Sigmoid colon (tissue), 7 donors: ENCODE data around the gene SOX12. TPM values are rescaled to one million over a fixed set of nuclear protein-coding genes. Genes with fewer than 3 reads are reported as not detected.

Experiments
- DNase-seq: peaks from one replicate; pipeline ENCODE4 v3.0.0-alpha.2; 2019
- H3K27ac ChIP-seq, 4 donors: fragments of 200-600 bp; sonication (generic); one replicate each; pipeline ENCODE4 v1.5.1; 2016 to 2019; ENCODE audit warnings: mild to moderate bottlenecking in 1 of 4
- H3K27me3 ChIP-seq, 3 donors: fragments of 200-600 bp; sonication (generic); one replicate each; pipeline ENCODE4 v1.5.1; 2019; ENCODE audit warnings: mild to moderate bottlenecking in 1 of 3
- H3K36me3 ChIP-seq, 4 donors: fragments of 200-600 bp; sonication (generic); one replicate each; pipeline ENCODE4 v1.5.1; 2016 to 2019
- H3K4me1 ChIP-seq, 4 donors: fragments of 200-600 bp; sonication (generic); one replicate each; pipeline ENCODE4 v1.5.1; 2017 to 2019
- H3K4me3 ChIP-seq, 4 donors: fragments of 200-600 bp; sonication (generic); one replicate each; pipeline ENCODE4 v1.5.1; 2017 to 2019; ENCODE audit warnings: mild to moderate bottlenecking in 2 of 4, moderate library complexity in 1 of 4
- H3K9me3 ChIP-seq, 4 donors: fragments of 200-600 bp in 3 of 4; sonication (generic) in 3 of 4; one replicate each; pipeline versions ENCODE4 v1.5.1 to v1.6.1; 2013 to 2019
- EP300 ChIP-seq, 4 donors: sonication (generic); formaldehyde crosslinking; IDR thresholded peaks; one replicate each; pipeline ENCODE4 v1.6.1; 2017; ENCODE audit warnings: antibody characterized with exemption in 4 of 4
- POLR2A ChIP-seq, 2 donors: fragments of 450-650 bp; IDR thresholded peaks; one replicate each; pipeline ENCODE4 v1.6.1; 2016; ENCODE audit warnings: antibody characterized with exemption in 2 of 2, mild to moderate bottlenecking in 2 of 2, moderate library complexity in 2 of 2
- POLR2AphosphoS5 ChIP-seq, 4 donors: sonication (generic); formaldehyde crosslinking; IDR thresholded peaks; one replicate each; pipeline ENCODE4 v1.6.1; 2017; ENCODE audit warnings: antibody characterized with exemption in 4 of 4
- WGBS, 2 donors: extraction: QIAGEN DNeasy Blood & Tissue Kit; methylation state at CpG; one replicate each; pipeline ENCODE4 v1.1.7; 2013; 5-methylcytosine and 5-hydroxymethylcytosine counted together
- intact Hi-C: fragments of 100-400 bp; cut with DNase I; formaldehyde crosslinking; loops from one replicate; pipeline ENCODE4 v1.15.1; 2023
- polyA plus RNA-seq, 3 donors: library from polyadenylated mRNA; stranded (reverse); fragments of 200-250 nt; gene quantifications; one replicate each; pipeline ENCODE4 v1.2.3, GENCODE V29; 2013
- total RNA-seq, 4 donors: library from RNA; depleted of rRNA; stranded (reverse); fragments of >200 nt; gene quantifications; one replicate each; pipeline ENCODE4 v1.1.0, GENCODE V29; 2016
- TF ChIP-seq, protein P1 (sequence below), 4 experiments: fragments of 450-650 bp in 3 of 4; fragments of 200-600 bp in 1 of 4; IDR thresholded peaks; one replicate each; pipeline ENCODE4 v1.5.1; 2016 to 2019; ENCODE audit warnings: antibody characterized with exemption in 4 of 4, mild to moderate bottlenecking in 3 of 4, moderate library complexity in 2 of 4
- donor health status: healthy with polysubstance abuse.
- donor health status: Bipolar disorder and iron deficiency.
- donor health status: healthy.

The SOX12 gene
- total and polyA plus RNA-seq, 7 donors = 1.2 to 9.7 (median 3.9) TPM

DNA sequence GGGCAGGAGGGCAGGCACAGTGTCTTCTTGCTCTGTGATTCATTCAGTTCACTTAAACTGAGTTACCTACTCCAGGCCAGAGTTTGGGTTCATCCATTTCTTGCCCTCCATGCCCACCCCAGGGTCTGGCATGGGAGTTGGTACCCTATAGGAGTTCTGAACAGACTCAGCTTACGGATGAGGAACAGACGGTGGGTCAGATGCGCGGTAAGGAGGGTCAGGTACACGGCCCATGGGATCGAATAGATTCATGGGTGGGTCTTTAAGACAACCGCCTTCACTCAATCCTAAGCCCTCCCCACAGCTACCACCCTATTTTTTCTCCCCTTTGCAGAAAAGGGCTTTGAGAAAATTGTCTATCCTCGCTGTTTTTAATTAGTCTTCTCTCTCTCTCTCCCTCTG is 42.1 kb downstream of the SOX12 start:
- Histone ChIP-seq H3K9me3 (no peaks in the 10 kb centered on the region), H3K4me1 (peaks cover 0 to 3% (median under 1%) of the 10 kb centered on the region in 4 donors), H3K27ac (no peak overlapping the region), H3K27me3 (peaks cover 0 to 4% (median 0%) of the 10 kb centered on the region in 3 donors), H3K4me3 (no peak overlapping the region), H3K36me3 (no peaks in the 10 kb centered on the region)
- DNase-seq = no peak
- WGBS, 2 donors = 89 to 92% methylated on average over 8 of the region's 8 CpGs
- intact Hi-C loops = no loop called here
- TF ChIP-seq, protein P1, sequence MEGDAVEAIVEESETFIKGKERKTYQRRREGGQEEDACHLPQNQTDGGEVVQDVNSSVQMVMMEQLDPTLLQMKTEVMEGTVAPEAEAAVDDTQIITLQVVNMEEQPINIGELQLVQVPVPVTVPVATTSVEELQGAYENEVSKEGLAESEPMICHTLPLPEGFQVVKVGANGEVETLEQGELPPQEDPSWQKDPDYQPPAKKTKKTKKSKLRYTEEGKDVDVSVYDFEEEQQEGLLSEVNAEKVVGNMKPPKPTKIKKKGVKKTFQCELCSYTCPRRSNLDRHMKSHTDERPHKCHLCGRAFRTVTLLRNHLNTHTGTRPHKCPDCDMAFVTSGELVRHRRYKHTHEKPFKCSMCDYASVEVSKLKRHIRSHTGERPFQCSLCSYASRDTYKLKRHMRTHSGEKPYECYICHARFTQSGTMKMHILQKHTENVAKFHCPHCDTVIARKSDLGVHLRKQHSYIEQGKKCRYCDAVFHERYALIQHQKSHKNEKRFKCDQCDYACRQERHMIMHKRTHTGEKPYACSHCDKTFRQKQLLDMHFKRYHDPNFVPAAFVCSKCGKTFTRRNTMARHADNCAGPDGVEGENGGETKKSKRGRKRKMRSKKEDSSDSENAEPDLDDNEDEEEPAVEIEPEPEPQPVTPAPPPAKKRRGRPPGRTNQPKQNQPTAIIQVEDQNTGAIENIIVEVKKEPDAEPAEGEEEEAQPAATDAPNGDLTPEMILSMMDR (IDR thresholded peaks at IDR 0.05) = no peak
- no peak for TF ChIP-seq POLR2AphosphoS5 (IDR thresholded peaks at IDR 0.05)
- no peak for TF ChIP-seq EP300 (IDR thresholded peaks at IDR 0.05)
- TF ChIP-seq POLR2A (IDR thresholded peaks at IDR 0.05) = no peak

DNA sequence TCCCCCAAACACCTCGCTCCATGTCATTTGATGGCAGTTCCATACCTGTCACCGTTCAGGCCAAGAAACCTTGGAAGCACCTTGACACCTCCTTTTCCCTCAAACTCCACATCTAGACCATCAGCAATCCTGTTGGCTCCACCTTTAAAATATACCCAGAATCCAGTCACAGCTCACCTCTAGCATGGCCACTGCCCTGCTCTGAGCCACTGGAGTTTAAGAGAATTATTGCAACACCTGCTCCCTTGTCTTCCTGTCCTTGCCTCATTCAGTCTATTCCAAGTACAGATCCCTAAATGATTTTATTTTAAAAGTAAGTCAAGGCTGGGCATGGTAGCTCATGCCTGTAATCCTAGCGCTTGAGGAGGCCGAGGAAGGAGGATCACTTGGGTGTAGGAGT is 43.6 kb downstream of the SOX12 start:
- 96% methylated on average over 4 of the region's 4 CpGs for WGBS, 2 donors
- TF ChIP-seq EP300 (IDR thresholded peaks at IDR 0.05) (no peak), POLR2AphosphoS5 (IDR thresholded peaks at IDR 0.05) (no peak), POLR2A (IDR thresholded peaks at IDR 0.05) (no peak)
- TF ChIP-seq, protein P1 (IDR thresholded peaks at IDR 0.05) = no peak
- no peak for DNase-seq
- H3K27me3 ChIP-seq = no peaks in the 10 kb centered on the region
- H3K27ac ChIP-seq = no peak overlapping the region
- no peaks in the 10 kb centered on the region for H3K36me3 ChIP-seq
- H3K4me3 ChIP-seq = no peak overlapping the region
- H3K4me1 ChIP-seq = peaks cover 0 to 3% (median 0%) of the 10 kb centered on the region in 4 donors
- H3K9me3 ChIP-seq = no peaks in the 10 kb centered on the region
- intact Hi-C loops = no loop called here

DNA sequence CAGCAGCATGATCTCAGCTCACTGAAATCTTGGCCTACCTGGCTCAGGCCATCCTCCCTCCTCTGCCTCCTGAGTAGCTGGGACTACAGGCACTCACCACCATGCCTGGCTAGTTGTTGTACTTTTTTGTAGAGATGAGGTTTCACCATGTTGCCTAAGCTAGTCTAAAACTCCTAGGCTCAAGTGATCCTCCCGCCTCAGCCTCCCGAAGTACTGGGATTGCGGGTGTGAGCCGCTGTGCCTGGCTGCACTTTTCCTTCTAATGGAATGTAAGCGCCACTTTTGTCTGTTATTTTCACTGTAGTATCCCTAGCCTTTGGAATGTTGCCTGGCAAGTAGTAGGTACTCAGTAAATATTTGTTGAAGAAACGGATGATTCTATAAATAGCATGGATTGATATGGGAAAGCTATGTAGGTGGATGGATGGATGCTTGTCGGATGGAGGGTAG is 44.8 kb downstream of the SOX12 start:
- Histone ChIP-seq H3K9me3 (no peaks in the 10 kb centered on the region), H3K36me3 (no peaks in the 10 kb centered on the region), H3K4me3 (no peak overlapping the region), H3K27ac (no peak overlapping the region), H3K4me1 (peaks cover 0 to 3% (median 0%) of the 10 kb centered on the region in 4 donors), H3K27me3 (no peaks in the 10 kb centered on the region)
- 16 to 70% methylated on average over 7 of the region's 7 CpGs for WGBS, 2 donors
- intact Hi-C loops = no loop called here
- no peak for TF ChIP-seq POLR2A (IDR thresholded peaks at IDR 0.05)
- TF ChIP-seq EP300 (IDR thresholded peaks at IDR 0.05) = no peak
- TF ChIP-seq, protein P1 (IDR thresholded peaks at IDR 0.05) = no peak
- no peak for TF ChIP-seq POLR2AphosphoS5 (IDR thresholded peaks at IDR 0.05)
- DNase-seq = no peak

DNA sequence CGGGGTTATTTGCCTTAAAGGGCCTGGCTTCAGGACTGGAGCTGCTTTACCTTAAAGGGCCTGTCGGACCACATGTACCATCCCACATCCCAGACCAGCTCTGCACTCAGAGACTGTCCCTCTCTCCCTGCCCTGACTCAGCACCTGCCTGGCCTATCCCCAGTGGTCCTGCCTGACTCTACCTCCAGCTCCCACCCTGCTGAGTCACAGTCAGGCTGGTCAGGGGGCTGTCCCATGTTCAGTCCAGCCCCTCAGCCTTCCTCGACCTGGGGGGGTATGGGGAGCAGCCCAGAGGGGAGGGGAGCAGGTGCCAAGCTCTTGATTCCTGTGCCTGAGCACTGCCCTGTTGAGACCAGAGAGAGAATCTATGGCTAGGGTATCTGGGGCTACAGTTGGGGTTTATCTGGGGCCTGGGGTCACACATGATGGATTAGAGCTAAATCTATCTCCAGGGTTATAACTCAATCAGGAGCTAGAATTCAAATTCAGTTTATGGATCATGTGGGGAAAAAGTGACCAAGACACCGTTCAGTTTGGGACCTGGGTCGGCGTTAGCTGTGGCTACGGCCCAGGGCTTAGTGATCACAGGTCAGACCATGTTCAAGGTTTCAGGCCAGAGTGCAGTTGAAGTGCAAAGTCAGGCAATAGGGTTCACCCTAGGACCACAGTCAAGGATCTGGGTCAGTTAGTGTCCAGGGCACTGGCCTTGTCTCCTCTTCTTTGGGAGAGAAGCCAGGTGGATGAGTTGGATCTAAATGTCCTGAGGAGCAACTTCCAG is 45.8 kb downstream of the SOX12 start:
- intact Hi-C loops = no loop called here

More for the DNA sequence above, 45.8 kb downstream of the SOX12 start:
- DNase-seq = no peak
- Histone ChIP-seq H3K4me3 (no peak overlapping the region), H3K9me3 (no peaks in the 10 kb centered on the region), H3K4me1 (peaks cover 0 to 3% (median 0%) of the 10 kb centered on the region in 4 donors), H3K27ac (peak overlapping the region in 1 of 4 donors; percentile 32), H3K36me3 (no peaks in the 10 kb centered on the region), H3K27me3 (no peaks in the 10 kb centered on the region)
- WGBS, 2 donors = 84 to 87% methylated on average over 7 of the region's 7 CpGs
- no peak for TF ChIP-seq EP300 (IDR thresholded peaks at IDR 0.05)
- no peak for TF ChIP-seq POLR2AphosphoS5 (IDR thresholded peaks at IDR 0.05)
- no peak for TF ChIP-seq POLR2A (IDR thresholded peaks at IDR 0.05)
- TF ChIP-seq, protein P1 (IDR thresholded peaks at IDR 0.05) = no peak
